Kidney tubule cell (primary cell): ENCODE measurements around the gene RPL13.

Experiments
- DNase-seq: peaks from one replicate; pipeline ENCODE4 v3.0.0-alpha.2; 2018; ENCODE audit warnings: low spot score

Gene RPL13

GRCh38 chr16:89560378-89561141 is at the start of gene RPL13:
TSS of gene RPL13 (plus strand) at chr16:89560682. CDS start at chr16:89560960, 278 bp downstream.
- DNase-seq, result peak; percentile 97

- DNase-seq, result no peak
These were observed 49.1 kb upstream of the RPL13 start for GRCh38 chr16:89511374-89511773.

GRCh38 chr16:89512453-89512852 is 48.0 kb upstream of the RPL13 start:
- no peak for DNase-seq

GRCh38 chr16:89517128-89517527 is 43.4 kb upstream of the RPL13 start:
- DNase-seq, result no peak

GRCh38 chr16:89519881-89520280 is 40.6 kb upstream of the RPL13 start:
- no peak for DNase-seq

GRCh38 chr16:89522287-89522686 is 38.2 kb upstream of the RPL13 start:
- DNase-seq, result no peak

- no peak for DNase-seq
These were observed 36.7 kb upstream of the RPL13 start for GRCh38 chr16:89523680-89524344.

- no peak for DNase-seq
These were observed 35.2 kb upstream of the RPL13 start for GRCh38 chr16:89525146-89525913.

GRCh38 chr16:89529097-89529496 is 31.4 kb upstream of the RPL13 start:
- DNase-seq, result no peak

GRCh38 chr16:89530401-89531381 is 29.8 kb upstream of the RPL13 start:
- DNase-seq, result no peak

GRCh38 chr16:89531821-89532526 is 28.5 kb upstream of the RPL13 start:
- no peak for DNase-seq

GRCh38 chr16:89534252-89534756 is 26.2 kb upstream of the RPL13 start:
- no peak for DNase-seq

- no peak for DNase-seq
These were observed 24.1 kb upstream of the RPL13 start for GRCh38 chr16:89536371-89536770.

GRCh38 chr16:89536886-89537548 is 23.5 kb upstream of the RPL13 start:
- no peak for DNase-seq

- DNase-seq, result no peak
These were observed 22.9 kb upstream of the RPL13 start for GRCh38 chr16:89537549-89537925.

- DNase-seq, result no peak
These were observed 22.2 kb upstream of the RPL13 start for GRCh38 chr16:89538286-89538685.

- DNase-seq, result no peak
These were observed 19.9 kb upstream of the RPL13 start for GRCh38 chr16:89540557-89540956.

- no peak for DNase-seq
These were observed 18.7 kb upstream of the RPL13 start for GRCh38 chr16:89541792-89542191.

GRCh38 chr16:89544113-89544512 is 16.4 kb upstream of the RPL13 start:
- DNase-seq, result no peak

GRCh38 chr16:89544713-89545043 is 15.8 kb upstream of the RPL13 start:
- no peak for DNase-seq
